Dendritic cell treated with granulocyte-macrophage colony-stimulating factor and Interleukin-4, amounts not matched to agents 40 ng/mL and 50 ng/mL, for 4 days (primary cell): ENCODE measurements around the gene SNAI3.

Experiments
- H3K27ac Mint-ChIP-seq: one replicate; pipeline ENCODE4 v1.8.0; 2022; ENCODE audit warnings: mild to moderate bottlenecking, mixed read lengths
- H3K27me3 Mint-ChIP-seq: one replicate; pipeline ENCODE4 v1.8.0; 2022; ENCODE audit warnings: mild to moderate bottlenecking, mixed read lengths
- H3K36me3 Mint-ChIP-seq: one replicate; pipeline ENCODE4 v1.8.0; 2022; ENCODE audit warnings: low read depth, mixed read lengths
- H3K4me1 Mint-ChIP-seq: one replicate; pipeline ENCODE4 v1.8.0; 2022; ENCODE audit warnings: low read depth, mixed read lengths
- H3K4me3 Mint-ChIP-seq: one replicate; pipeline ENCODE4 v1.8.0; 2022; ENCODE audit warnings: mild to moderate bottlenecking, moderate library complexity, mixed read lengths
- H3K9me3 Mint-ChIP-seq: one replicate; pipeline ENCODE4 v1.8.0; 2022; ENCODE audit warnings: mixed read lengths
- intact Hi-C: fragments of 100-400 bp; cut with micrococcal nuclease; formaldehyde crosslinking; loops from one replicate; pipeline ENCODE4 v1.15.0; 2022

SNAI3 gene

GRCh38 chr16:88715312-88716190 is 29.2 kb upstream of the SNAI3 start:
- Mint-ChIP-seq H3K4me1 (peaks cover 20% of the 10 kb centered on the region), H3K9me3 (no peaks in the 10 kb centered on the region), H3K36me3 (peaks cover 94% of the 10 kb centered on the region), H3K27ac (no peak overlapping the region), H3K4me3 (no peak overlapping the region), H3K27me3 (no peaks in the 10 kb centered on the region)
- intact Hi-C loops, result no loop called here

GRCh38 chr16:88714420-88715302 is 28.4 kb upstream of the SNAI3 start:
- H3K9me3 Mint-ChIP-seq, result no peaks in the 10 kb centered on the region
- no peaks in the 10 kb centered on the region for H3K27me3 Mint-ChIP-seq
- intact Hi-C loops, result no loop called here
- H3K36me3 Mint-ChIP-seq, result peaks cover 94% of the 10 kb centered on the region
- H3K27ac Mint-ChIP-seq, result no peak overlapping the region
- peaks cover 17% of the 10 kb centered on the region for H3K4me1 Mint-ChIP-seq
- no peak overlapping the region for H3K4me3 Mint-ChIP-seq

- H3K36me3 Mint-ChIP-seq, result peaks cover 89% of the 10 kb centered on the region
These were observed 27.5 kb upstream of the SNAI3 start for GRCh38 chr16:88713568-88714419.

GRCh38 chr16:88713054-88713453 is 26.7 kb upstream of the SNAI3 start:
- H3K9me3 Mint-ChIP-seq, result no peaks in the 10 kb centered on the region
- peaks cover 14% of the 10 kb centered on the region for H3K4me1 Mint-ChIP-seq
- H3K4me3 Mint-ChIP-seq, result no peak overlapping the region
- intact Hi-C loops, result no loop called here
- no peaks in the 10 kb centered on the region for H3K27me3 Mint-ChIP-seq
- no peak overlapping the region for H3K27ac Mint-ChIP-seq
- peaks cover 82% of the 10 kb centered on the region for H3K36me3 Mint-ChIP-seq

More at GRCh38 chr16:88713568-88714419, 27.5 kb upstream of the SNAI3 start:
- Mint-ChIP-seq H3K27me3 (no peaks in the 10 kb centered on the region), H3K4me1 (peaks cover 14% of the 10 kb centered on the region), H3K9me3 (no peaks in the 10 kb centered on the region), H3K27ac (no peak overlapping the region), H3K4me3 (no peak overlapping the region)
- intact Hi-C loops, result no loop called here

- H3K27ac Mint-ChIP-seq, result no peak overlapping the region
These were observed 26.2 kb upstream of the SNAI3 start for GRCh38 chr16:88712362-88712979.

DNA sequence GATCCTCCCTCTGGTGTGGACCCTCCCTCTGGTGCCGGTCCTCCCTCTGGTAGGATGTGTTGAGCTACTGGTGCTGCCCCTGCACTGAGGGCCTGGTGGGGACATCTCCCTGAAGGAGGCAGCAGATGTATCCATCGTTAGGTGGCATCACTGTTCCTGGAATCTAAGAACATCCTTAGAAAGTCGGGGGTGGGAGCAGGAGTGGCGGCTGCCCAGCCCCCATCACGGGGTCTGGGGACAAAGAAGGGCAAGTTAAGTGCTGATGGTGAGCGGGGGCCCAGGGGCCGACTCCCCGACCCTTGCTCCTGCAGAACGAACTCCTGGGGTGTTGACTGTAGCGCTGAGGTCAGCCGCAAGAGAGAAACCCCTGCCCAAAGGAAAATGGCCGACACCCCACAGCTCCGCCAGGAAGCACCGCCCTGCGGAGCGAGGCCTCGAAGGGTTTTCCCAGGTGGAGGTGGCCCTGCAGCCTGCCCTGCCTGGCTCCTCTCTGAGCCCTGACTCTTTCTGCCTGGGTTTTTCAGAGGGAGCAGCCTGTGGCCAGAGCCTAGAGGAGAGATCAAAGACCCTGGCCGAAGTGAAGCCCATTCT is 25.5 kb upstream of the SNAI3 start:
- Mint-ChIP-seq H3K36me3 (peaks cover 70% of the 10 kb centered on the region), H3K4me1 (peaks cover 25% of the 10 kb centered on the region), H3K27me3 (no peaks in the 10 kb centered on the region), H3K9me3 (no peaks in the 10 kb centered on the region), H3K27ac (no peak overlapping the region), H3K4me3 (no peak overlapping the region)
- intact Hi-C loops, result no loop called here

More at GRCh38 chr16:88712362-88712979, 26.2 kb upstream of the SNAI3 start:
- Mint-ChIP-seq H3K27me3 (no peaks in the 10 kb centered on the region), H3K4me1 (peaks cover 19% of the 10 kb centered on the region), H3K36me3 (peaks cover 76% of the 10 kb centered on the region), H3K9me3 (no peaks in the 10 kb centered on the region), H3K4me3 (no peak overlapping the region)
- intact Hi-C loops, result no loop called here

DNA sequence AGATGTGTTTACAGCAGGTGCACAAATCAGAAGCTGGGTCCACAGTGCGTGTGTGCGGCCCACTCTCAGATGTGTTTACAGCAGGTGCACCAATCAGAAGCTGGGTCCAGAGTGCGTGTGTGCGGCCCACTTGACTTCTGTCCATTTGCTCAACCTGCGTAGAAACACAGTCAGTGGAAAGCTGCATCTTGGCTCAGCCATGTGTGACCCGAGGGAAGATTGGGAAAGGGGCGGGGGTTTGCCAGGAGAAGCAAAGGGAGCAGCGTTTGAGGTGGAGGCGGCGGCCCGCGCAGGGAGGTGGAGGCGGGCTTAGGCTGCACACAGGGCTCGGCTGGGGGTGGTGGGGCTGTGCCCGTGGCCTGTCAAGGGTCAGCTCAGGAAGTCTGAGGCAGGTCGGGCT is 24.2 kb upstream of the SNAI3 start:
- Mint-ChIP-seq H3K27ac (peak overlapping the region; percentile 54), H3K36me3 (peaks cover 58% of the 10 kb centered on the region), H3K4me1 (peaks cover 27% of the 10 kb centered on the region), H3K27me3 (no peaks in the 10 kb centered on the region), H3K9me3 (no peaks in the 10 kb centered on the region), H3K4me3 (no peak overlapping the region)
- intact Hi-C loops, result no loop called here

GRCh38 chr16:88706965-88707826 is 20.9 kb upstream of the SNAI3 start:
- intact Hi-C loops, result loop anchor here (2.0 to 10.0 kb wide), 2 partner anchors 56 to 112 kb away; partner anchors contain the start of gene CYBA
- H3K27ac Mint-ChIP-seq, result peak overlapping the region; percentile 89
- H3K9me3 Mint-ChIP-seq, result no peaks in the 10 kb centered on the region
- peak overlapping the region; percentile 76 for H3K4me3 Mint-ChIP-seq
- H3K4me1 Mint-ChIP-seq, result peaks cover 58% of the 10 kb centered on the region
- H3K36me3 Mint-ChIP-seq, result peaks cover 48% of the 10 kb centered on the region
- H3K27me3 Mint-ChIP-seq, result no peaks in the 10 kb centered on the region

GRCh38 chr16:88706229-88706964 is 20.1 kb upstream of the SNAI3 start, which contains the start of the genes CTU2 and RNF166:
Gene CTU2 (plus strand): TSS chr16:88706503. CDS start chr16:88706531, 28 bp downstream.
Gene RNF166 (minus strand): TSS chr16:88706408. CDS start chr16:88706325, 83 bp downstream.
- intact Hi-C loops, result loop anchor here (2.0 to 10.0 kb wide), 2 partner anchors 56 to 112 kb away; partner anchors contain the start of gene CYBA
- no peaks in the 10 kb centered on the region for H3K27me3 Mint-ChIP-seq
- peaks cover 66% of the 10 kb centered on the region for H3K4me1 Mint-ChIP-seq
- H3K27ac Mint-ChIP-seq, result peak within 1 kb of the TSS; percentile 89
- peaks cover 48% of the 10 kb centered on the region for H3K36me3 Mint-ChIP-seq
- no peaks in the 10 kb centered on the region for H3K9me3 Mint-ChIP-seq
- peak within 1 kb of the TSS; percentile 93 for H3K4me3 Mint-ChIP-seq

GRCh38 chr16:88705801-88706228 is 19.5 kb upstream of the SNAI3 start:
- Mint-ChIP-seq H3K4me1 (peaks cover 68% of the 10 kb centered on the region), H3K36me3 (peaks cover 50% of the 10 kb centered on the region), H3K9me3 (no peaks in the 10 kb centered on the region), H3K27ac (peak overlapping the region; percentile 89), H3K4me3 (peak overlapping the region; percentile 93), H3K27me3 (no peaks in the 10 kb centered on the region)
- intact Hi-C loops, result loop anchor here (2.0 to 10.0 kb wide), 2 partner anchors 55 to 111 kb away; partner anchors contain the start of gene CYBA

DNA sequence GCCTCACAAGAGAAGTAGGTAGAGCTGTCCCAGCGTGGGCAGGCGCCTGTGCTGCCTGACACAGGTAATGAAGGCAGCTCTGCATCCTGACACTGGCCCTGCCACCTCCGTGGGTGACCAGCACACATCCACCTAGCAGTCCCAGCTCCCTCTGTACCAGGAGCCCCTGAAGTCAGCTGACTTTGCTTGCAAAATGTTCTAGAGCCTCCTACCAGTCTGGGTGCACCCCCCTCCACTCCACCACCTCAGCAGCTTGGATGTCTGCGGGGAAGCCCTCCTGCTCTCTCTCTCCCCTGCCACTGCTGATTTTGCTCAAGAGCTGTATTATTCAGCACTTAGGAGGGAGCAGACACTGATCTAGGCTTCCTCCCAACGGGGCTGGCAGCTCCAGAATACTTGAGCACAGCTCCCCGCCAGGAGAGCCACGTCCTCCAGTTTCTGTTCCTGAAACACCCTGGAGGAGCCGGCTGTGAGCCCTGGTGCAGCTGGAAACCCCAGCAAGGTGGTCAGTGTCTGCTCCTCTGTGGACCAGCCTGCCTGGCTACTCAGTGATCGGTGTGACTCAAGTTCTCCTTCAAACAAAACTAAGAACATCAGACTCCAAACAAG is 18.9 kb upstream of the SNAI3 start:
- H3K4me1 Mint-ChIP-seq, result peaks cover 69% of the 10 kb centered on the region
- peak overlapping the region; percentile 89 for H3K27ac Mint-ChIP-seq

More for the DNA sequence above, 18.9 kb upstream of the SNAI3 start:
- H3K27me3 Mint-ChIP-seq, result no peaks in the 10 kb centered on the region
- H3K4me3 Mint-ChIP-seq, result peak overlapping the region; percentile 93
- peaks cover 50% of the 10 kb centered on the region for H3K36me3 Mint-ChIP-seq
- no peaks in the 10 kb centered on the region for H3K9me3 Mint-ChIP-seq
- intact Hi-C loops, result loop anchor here (10.0 kb wide), 1 partner anchor 110 kb away; no protein-coding TSS in a partner anchor
